IPS-15b (cell line): ENCODE measurements around the gene ACAP1.
A peak's percentile ranks its signal among the peaks of the same experiment; 100 is the strongest.

ENCODE experiments used
- H3K27me3 ChIP-seq: one replicate; pipeline ENCODE4 v1.6.1; 2013; ENCODE audit warnings: low read length; ENCODE audit not compliant: control insufficient read depth, insufficient read depth
- H3K36me3 ChIP-seq: one replicate; pipeline ENCODE4 v1.6.1; 2013; ENCODE audit warnings: low read length; ENCODE audit not compliant: control insufficient read depth, insufficient read depth
- H3K4me1 ChIP-seq: one replicate; pipeline ENCODE4 v1.6.1; 2013; ENCODE audit warnings: mild to moderate bottlenecking, low read length; ENCODE audit not compliant: control insufficient read depth, insufficient read depth
- H3K4me3 ChIP-seq: one replicate; pipeline ENCODE4 v1.5.1; 2013; ENCODE audit warnings: low read depth, low read length
- H3K9ac ChIP-seq: one replicate; pipeline ENCODE4 v1.6.1; 2013; ENCODE audit warnings: low read depth, mild to moderate bottlenecking, low read length
- H3K9me3 ChIP-seq: one replicate; pipeline ENCODE4 v1.6.1; 2013; ENCODE audit warnings: mild to moderate bottlenecking, low read length; ENCODE audit not compliant: control insufficient read depth, insufficient read depth

The ACAP1 gene

DNA sequence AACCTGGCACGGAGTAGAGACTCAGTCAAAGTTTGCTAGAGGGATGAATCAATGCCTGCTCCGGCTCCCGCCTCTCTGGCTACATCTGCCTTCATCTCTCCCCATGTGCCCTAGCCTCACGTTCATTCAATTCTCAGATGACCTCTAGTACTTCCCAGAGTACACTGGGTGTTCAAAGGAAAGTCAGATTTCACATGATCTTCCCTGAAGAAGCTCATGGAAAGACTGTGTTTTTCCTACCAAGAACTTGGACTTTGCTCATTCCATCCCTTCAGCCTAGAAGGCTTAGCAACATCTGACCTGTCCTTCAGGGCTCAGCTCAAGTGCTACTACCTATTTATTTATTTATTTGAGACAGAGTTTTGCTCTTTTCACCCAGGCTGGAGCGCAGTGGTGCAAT lies 33.5 kb downstream of the ACAP1 start:
- Histone ChIP-seq H3K9me3 (no peaks in the 10 kb centered on the region), H3K4me3 (no peak overlapping the region), H3K4me1 (peaks cover 4% of the 10 kb centered on the region), H3K27me3 (no peaks in the 10 kb centered on the region), H3K9ac (no peak overlapping the region), H3K36me3 (no peaks in the 10 kb centered on the region)

DNA sequence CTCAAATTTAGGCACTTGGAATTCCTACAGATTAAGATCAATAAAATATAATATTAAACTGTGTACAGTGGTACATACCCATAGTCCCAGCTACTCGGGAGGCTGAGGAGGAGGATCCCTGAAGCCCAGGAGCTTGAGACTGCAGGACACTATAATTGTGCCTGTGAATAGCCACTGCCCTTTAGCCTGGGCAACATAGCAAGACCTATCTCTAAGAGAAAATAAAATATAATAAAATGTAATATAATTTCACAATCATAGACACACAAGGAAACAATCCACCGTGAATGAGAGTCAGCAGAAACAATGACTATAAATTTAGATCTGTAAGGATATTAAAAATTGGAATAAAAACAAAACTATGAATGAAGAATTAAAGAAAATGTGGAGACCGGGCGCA lies 34.5 kb downstream of the ACAP1 start:
- Histone ChIP-seq H3K4me3 (no peak overlapping the region), H3K4me1 (peaks cover 4% of the 10 kb centered on the region), H3K27me3 (no peaks in the 10 kb centered on the region), H3K36me3 (no peaks in the 10 kb centered on the region), H3K9ac (no peak overlapping the region), H3K9me3 (no peaks in the 10 kb centered on the region)

DNA sequence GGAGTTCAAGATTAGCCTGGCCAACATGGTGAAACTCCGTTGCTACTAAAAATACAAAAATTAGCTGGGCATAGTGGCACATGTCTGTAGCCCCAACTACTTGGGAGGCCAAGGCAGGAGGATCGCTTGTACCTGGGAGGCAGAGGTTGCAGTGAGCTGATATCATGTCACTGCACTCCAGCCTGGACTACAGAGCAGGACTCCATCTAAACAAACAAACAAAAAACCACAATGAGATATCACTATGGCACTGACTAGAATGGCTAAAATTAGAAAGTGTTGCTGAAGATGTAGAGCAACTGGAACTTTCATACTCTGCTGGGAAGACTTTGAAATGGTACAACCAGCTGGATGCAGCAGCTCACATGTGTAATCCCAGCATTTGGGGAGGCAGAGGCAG lies 38.0 kb downstream of the ACAP1 start:
- H3K4me1 ChIP-seq: no peaks in the 10 kb centered on the region
- no peak overlapping the region for H3K4me3 ChIP-seq
- H3K36me3 ChIP-seq: no peaks in the 10 kb centered on the region
- H3K27me3 ChIP-seq: no peaks in the 10 kb centered on the region
- H3K9ac ChIP-seq: no peak overlapping the region
- H3K9me3 ChIP-seq: no peaks in the 10 kb centered on the region

DNA sequence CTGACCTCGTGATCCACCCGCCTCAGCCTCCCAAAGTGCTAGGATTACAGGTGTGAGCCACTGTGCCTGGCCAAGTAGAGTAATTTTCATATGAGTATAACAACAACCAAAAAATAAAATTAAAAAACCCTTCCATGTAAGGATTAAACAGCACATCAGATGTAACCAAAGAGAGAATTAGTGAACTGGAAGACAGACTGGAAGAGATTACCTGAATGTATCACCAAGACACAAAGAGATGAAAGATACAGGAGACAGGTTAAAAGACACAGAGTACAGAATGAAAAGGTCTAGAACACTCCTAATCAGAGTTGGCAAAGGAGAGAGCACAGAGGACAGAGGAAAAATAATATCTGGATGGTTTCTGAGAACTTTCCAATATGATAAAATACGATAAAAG lies 42.8 kb downstream of the ACAP1 start:
- H3K27me3 ChIP-seq: peaks cover 35% of the 10 kb centered on the region
- H3K36me3 ChIP-seq: no peaks in the 10 kb centered on the region
- no peaks in the 10 kb centered on the region for H3K9me3 ChIP-seq
- H3K4me3 ChIP-seq: no peak overlapping the region
- peaks cover 9% of the 10 kb centered on the region for H3K4me1 ChIP-seq
- H3K9ac ChIP-seq: no peak overlapping the region

DNA sequence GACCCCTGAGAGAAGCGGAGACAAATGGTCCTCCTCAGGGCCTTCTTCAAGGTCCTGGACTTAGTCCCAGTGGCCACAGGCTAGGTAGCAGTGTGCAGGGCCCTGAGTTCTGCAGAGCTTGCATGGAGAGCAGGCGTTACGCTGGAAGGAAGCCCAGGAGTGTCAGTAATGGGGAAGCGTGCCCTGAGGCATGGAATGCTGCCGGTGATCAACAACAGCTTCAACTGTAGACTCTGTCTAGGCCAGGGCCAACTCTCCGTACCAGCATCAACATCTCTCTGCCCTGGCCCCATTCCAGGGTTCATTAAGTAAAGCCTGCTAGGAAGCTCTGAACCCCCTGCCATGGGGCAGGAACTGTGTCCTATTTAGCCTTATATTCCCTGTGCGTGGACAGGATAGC lies 44.0 kb downstream of the ACAP1 start:
- Histone ChIP-seq H3K27me3 (peaks cover 35% of the 10 kb centered on the region), H3K9ac (no peak overlapping the region), H3K9me3 (no peaks in the 10 kb centered on the region), H3K4me3 (peak overlapping the region; percentile 50), H3K36me3 (no peaks in the 10 kb centered on the region), H3K4me1 (peaks cover 9% of the 10 kb centered on the region)

DNA sequence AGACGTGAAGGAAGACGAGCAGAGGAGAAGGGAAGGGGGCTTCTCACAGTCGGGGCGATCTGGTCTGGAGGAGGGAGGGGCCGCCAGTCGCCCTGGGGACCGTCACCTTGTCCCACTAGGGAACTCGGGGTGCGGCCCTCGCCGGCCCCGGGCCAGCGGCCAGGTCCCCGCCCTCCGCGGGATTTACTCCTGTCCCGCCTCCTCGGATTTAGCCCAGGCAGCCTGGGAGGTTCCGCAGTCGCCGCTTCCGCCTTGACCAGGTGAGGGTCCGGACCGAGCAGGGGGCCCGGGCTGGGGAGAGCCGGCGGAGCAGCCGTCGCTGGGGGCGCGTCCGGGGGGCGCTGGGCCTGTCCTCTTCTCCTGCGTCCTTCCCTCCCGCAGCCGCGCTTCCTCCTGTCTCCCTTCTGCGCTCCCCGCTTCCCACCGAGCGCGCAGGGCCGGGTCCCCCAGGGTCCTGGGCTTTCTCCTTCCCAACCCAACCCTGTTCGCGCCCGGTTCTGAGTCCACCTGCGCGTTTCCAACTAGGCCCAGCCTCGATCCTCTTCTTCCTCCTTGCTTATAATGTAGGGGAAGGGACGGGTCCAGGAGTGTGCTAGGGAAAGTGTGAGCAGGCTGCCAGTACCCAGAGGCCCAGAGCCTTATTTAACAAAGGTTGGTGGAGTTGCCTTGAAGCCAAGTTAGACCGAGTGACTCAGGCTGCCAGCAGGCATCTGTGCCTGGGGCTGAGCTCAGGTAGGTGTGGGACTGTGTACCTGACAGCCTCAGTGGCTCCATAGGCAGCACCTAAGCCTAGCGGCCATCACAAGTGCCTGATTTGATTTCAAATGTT lies 44.7 kb downstream of the ACAP1 start, which contains the start of gene TNK1:
TSS of gene TNK1 (plus strand) at position 235 of the 829 bp plus-strand sequence. CDS start 1,838 bp downstream, outside the sequence.
- Histone ChIP-seq H3K9ac (no peak within 1 kb of the TSS), H3K36me3 (no peaks in the 10 kb centered on the region), H3K4me1 (peaks cover 9% of the 10 kb centered on the region), H3K9me3 (no peaks in the 10 kb centered on the region), H3K4me3 (peak within 1 kb of the TSS; percentile 50), H3K27me3 (peaks cover 35% of the 10 kb centered on the region)

DNA sequence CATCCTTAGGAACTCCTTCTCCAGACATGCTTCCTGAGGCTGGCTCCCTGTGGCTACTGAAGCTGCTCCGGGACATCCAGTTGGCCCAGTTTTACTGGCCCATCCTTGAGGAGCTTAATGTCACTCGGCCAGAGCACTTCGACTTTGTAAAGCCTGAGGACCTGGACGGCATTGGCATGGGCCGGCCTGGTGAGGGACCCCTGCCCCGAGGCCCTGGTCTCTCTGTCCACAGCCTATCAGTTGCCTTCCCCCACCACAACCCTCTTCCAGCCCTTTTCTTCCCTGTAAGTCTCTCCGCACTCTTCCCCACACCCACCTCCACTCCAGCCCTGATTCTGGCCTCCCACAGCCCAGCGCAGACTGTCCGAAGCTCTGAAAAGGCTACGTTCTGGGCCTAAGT lies 46.6 kb downstream of the ACAP1 start:
- Histone ChIP-seq H3K4me1 (peaks cover 9% of the 10 kb centered on the region), H3K27me3 (peaks cover 35% of the 10 kb centered on the region), H3K36me3 (no peaks in the 10 kb centered on the region), H3K9me3 (no peaks in the 10 kb centered on the region), H3K4me3 (no peak overlapping the region), H3K9ac (no peak overlapping the region)

DNA sequence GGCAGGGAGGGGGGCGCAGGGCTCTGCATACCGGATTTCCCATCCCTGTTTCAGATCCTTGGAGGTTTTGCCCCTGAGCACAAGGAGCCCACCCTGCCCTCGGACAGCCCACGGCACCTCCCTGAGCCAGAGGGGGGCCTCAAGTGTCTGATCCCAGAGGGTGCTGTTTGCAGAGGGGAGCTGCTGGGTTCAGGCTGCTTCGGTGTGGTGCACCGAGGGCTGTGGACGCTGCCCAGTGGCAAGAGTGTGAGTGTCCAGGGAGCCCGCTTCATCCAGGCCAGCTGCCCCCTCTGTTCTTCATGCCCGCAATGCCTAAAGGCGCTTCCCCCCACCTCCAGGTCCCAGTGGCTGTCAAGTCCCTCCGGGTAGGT lies 47.0 kb downstream of the ACAP1 start:
- no peak overlapping the region for H3K9ac ChIP-seq
- H3K4me1 ChIP-seq: peaks cover 9% of the 10 kb centered on the region
- peak overlapping the region; percentile 76 for H3K4me3 ChIP-seq
- no peaks in the 10 kb centered on the region for H3K9me3 ChIP-seq
- H3K36me3 ChIP-seq: no peaks in the 10 kb centered on the region
- H3K27me3 ChIP-seq: peaks cover 35% of the 10 kb centered on the region

DNA sequence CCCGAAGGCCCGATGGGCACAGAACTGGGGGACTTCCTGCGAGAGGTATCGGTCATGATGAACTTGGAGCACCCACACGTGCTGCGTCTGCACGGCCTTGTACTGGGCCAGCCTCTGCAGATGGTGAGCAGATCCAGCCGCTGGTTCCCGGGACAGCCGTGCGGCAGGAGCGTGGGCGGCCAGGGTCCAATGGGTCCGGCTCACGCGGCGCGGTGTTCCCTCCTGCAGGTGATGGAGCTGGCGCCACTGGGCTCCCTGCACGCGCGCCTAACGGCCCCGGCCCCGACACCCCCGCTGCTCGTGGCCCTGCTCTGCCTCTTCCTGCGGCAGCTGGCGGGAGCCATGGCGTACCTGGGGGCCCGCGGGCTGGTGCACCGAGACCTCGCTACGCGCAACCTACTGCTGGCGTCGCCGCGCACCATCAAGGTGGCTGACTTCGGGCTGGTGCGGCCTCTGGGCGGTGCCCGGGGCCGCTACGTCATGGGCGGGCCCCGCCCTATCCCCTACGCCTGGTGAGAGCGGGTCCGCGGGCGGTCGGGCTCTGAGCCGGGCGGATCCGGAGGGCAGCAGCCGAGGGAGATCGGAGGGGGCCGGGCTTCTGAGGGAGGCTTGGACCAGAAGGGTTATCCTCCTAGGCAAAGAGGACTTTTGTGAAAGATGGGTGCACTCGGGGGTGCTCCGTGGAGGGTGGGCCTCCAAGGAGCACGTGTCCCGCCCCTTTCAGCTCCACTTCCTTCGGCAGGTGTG lies 47.6 kb downstream of the ACAP1 start:
- Histone ChIP-seq H3K4me1 (peaks cover 9% of the 10 kb centered on the region), H3K9me3 (no peaks in the 10 kb centered on the region), H3K36me3 (peaks cover under 1% of the 10 kb centered on the region), H3K9ac (no peak overlapping the region), H3K27me3 (peaks cover 35% of the 10 kb centered on the region), H3K4me3 (peak overlapping the region; percentile 76)

DNA sequence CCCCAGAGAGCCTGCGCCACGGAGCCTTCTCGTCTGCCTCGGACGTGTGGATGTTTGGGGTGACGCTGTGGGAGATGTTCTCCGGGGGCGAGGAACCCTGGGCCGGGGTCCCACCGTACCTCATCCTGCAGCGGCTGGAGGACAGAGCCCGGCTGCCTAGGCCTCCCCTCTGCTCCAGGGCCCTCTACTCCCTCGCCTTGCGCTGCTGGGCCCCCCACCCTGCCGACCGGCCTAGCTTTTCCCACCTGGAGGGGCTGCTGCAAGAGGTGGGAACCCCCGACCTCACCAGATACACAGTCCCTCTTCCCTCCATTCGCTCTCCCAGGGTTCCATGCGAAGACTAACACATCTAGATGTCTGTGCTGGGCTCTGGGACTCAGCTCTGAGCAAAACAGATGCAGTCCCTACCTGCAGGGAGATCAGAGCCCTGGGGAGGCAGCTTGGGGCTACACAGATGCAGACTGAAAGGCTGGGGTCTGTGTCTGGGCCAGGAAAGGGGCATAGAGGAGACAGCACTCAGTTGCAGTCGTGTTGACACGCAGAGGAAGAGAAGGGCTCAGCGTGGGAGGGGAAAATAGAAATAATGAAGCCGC lies 48.3 kb downstream of the ACAP1 start:
- H3K27me3 ChIP-seq: peaks cover 33% of the 10 kb centered on the region
- H3K9me3 ChIP-seq: no peaks in the 10 kb centered on the region
- H3K4me1 ChIP-seq: peaks cover 9% of the 10 kb centered on the region
- H3K36me3 ChIP-seq: peaks cover 4% of the 10 kb centered on the region
- H3K4me3 ChIP-seq: peak overlapping the region; percentile 76
- no peak overlapping the region for H3K9ac ChIP-seq

DNA sequence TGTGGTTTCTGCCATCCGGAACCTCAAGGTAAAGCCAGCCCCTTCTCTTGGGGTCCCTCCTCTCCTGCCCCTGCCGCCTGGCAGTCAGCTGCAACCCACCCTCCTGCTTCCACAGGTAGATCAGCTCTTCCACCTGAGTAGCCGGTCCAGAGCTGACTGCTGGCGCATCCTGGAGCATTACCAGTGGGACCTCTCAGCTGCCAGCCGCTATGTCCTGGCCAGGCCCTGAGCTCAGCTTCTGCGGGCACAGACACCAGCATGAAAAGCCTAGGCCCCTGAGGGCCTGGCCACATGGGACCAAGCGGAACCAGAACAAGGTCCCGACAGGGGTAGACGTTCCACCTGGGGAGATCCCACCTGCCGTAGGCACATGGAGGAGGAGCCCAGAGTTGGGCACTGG lies 52.5 kb downstream of the ACAP1 start:
- peaks cover 17% of the 10 kb centered on the region for H3K36me3 ChIP-seq
- no peak overlapping the region for H3K4me3 ChIP-seq
- no peak overlapping the region for H3K9ac ChIP-seq
- H3K27me3 ChIP-seq: no peaks in the 10 kb centered on the region
- H3K4me1 ChIP-seq: no peaks in the 10 kb centered on the region
- H3K9me3 ChIP-seq: no peaks in the 10 kb centered on the region
